ENCODE data around the gene SPAAR. TPM values are rescaled to one million over a fixed set of nuclear protein-coding genes. Genes with fewer than 3 reads are reported as not detected.

Gene SPAAR
- total RNA-seq, 1 experiment from 2014 or later: not detected

GRCh38 chr9:35930521-35930920, 21.2 kb downstream of the SPAAR start:
- Histone ChIP-seq H3K9ac (ENCODE audit: low read length) (no peak overlapping the region), H3K27ac (ENCODE audit: low read depth, low read length) (no peak overlapping the region), H3K4me1 (ENCODE audit: control insufficient read depth in 1 of 2, insufficient read depth in 2 of 2, low read length in 2 of 2) (no peaks in the 10 kb centered on the region), H3K4me2 (ENCODE audit: low read length) (no peak overlapping the region), H4K20me1 (ENCODE audit: insufficient read depth) (no peaks in the 10 kb centered on the region), H2AFZ (ENCODE audit: low read depth, low read length, poor library complexity, severe bottlenecking) (no peak overlapping the region), H3K79me2 (ENCODE audit: insufficient read depth, low read length) (no peaks in the 10 kb centered on the region), H3K36me3 (ENCODE audit: control insufficient read depth in 1 of 2, insufficient read depth in 2 of 2, low read length in 2 of 2) (no peaks in the 10 kb centered on the region), H3K9me3 (ENCODE audit: control insufficient read depth in 1 of 2, insufficient read depth in 1 of 2, low read depth in 1 of 2, low read length in 2 of 2) (no peaks in the 10 kb centered on the region), H3K9me2 (ENCODE audit: insufficient read depth) (no peaks in the 10 kb centered on the region), H3K4me3 (replicated peaks in 1 of 2; ENCODE audit: low read depth in 1 of 2, low read length in 2 of 2) (no peak overlapping the region), H3K27me3 (ENCODE audit: insufficient read depth, low read length) (no peaks in the 10 kb centered on the region)
- intact Hi-C loops (cut with micrococcal nuclease): no loop called here
- no peak for TF ChIP-seq SP1 (IDR thresholded peaks at IDR 0.05; ENCODE audit: low read depth)
- no peak for TF ChIP-seq SRF (IDR thresholded peaks at IDR 0.05; ENCODE audit: low read depth)
- TF ChIP-seq YY1 (IDR thresholded peaks at IDR 0.05; ENCODE audit: extremely low read depth, insufficient replicate concordance, low read depth, low read length): no peak
- TF ChIP-seq RAD21 (IDR thresholded peaks at IDR 0.05; ENCODE audit: low read depth): no peak
- no peak for TF ChIP-seq SIN3A (IDR thresholded peaks at IDR 0.05; ENCODE audit: low read depth)
- no peak for TF ChIP-seq CTCF (IDR thresholded peaks at IDR 0.05 in 2 of 3, conservative IDR thresholded peaks at IDR 0.05 in 1 of 3; ENCODE audit: borderline replicate concordance in 1 of 3, insufficient read depth in 1 of 3, low read depth in 2 of 3, low read length in 2 of 3)
- no peak for TF ChIP-seq EZH2phosphoT487 (IDR thresholded peaks at IDR 0.05; ENCODE audit: borderline replicate concordance)
- TF ChIP-seq POLR2AphosphoS5 (IDR thresholded peaks at IDR 0.05; ENCODE audit: low read depth, low read length): no peak
- no peak for TF ChIP-seq ZBTB33 (IDR thresholded peaks at IDR 0.05; ENCODE audit: extremely low read depth, insufficient replicate concordance, low read length)
- TF ChIP-seq ZNF274 (IDR thresholded peaks at IDR 0.05; ENCODE audit: low read depth, low read length): no peak
- no peak for TF ChIP-seq JUND (IDR thresholded peaks at IDR 0.05)
- TF ChIP-seq FOSL1 (IDR thresholded peaks at IDR 0.05; ENCODE audit: low read depth): no peak
- TF ChIP-seq, protein P1, sequence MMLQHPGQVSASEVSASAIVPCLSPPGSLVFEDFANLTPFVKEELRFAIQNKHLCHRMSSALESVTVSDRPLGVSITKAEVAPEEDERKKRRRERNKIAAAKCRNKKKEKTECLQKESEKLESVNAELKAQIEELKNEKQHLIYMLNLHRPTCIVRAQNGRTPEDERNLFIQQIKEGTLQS (IDR thresholded peaks at IDR 0.05): no peak
- TF ChIP-seq CEBPB (IDR thresholded peaks at IDR 0.05; ENCODE audit: low read depth): no peak
- TF ChIP-seq EGR1 (IDR thresholded peaks at IDR 0.05; ENCODE audit: low read depth): no peak
- TF ChIP-seq CBX3 (IDR thresholded peaks at IDR 0.05; ENCODE audit: low read depth): no peak
- TF ChIP-seq ZFX (IDR thresholded peaks at IDR 0.05): no peak
- CTCF ChIA-PET: interaction anchor here (0.9 kb wide), 1 partner anchor 15 kb away, joined by 4 read pairs; no protein-coding TSS in a partner anchor
- DNase-seq (ENCODE audit: low read depth, low spot score): no peak
- BruUV-seq (replicated peaks): no TSS peak
- ATAC-seq: no peak
- POLR2A ChIA-PET: no interaction called here
- RAD21 ChIA-PET (ENCODE audit: low non-redundant PET in 1 of 2, low total read pairs in 2 of 2, uncharacterized antibody in 2 of 2, unreplicated experiment in 2 of 2): no interaction called here
